Measurements from ENCODE around the gene TRIM28. TPM values are rescaled to one million over a fixed set of nuclear protein-coding genes. Genes with fewer than 3 reads are reported as not detected.
"Not testable (repeated sequence)": the region's sequence is repeated elsewhere in the genome, so short reads cannot be mapped to it uniquely, and the experiment has no call there.

TRIM28 gene
- 379 TPM for total RNA-seq
- polyA plus RNA-seq: 10 to 100 TPM; 34.5 to 52.4 (median 44.0) TPM

- DNase-seq (peak; percentile 98 to 100 (median 100)), ATAC-seq (ENCODE audit: low read depth in 2 of 2) (peak; percentile 90 to 91)
- H3K27ac Mint-ChIP-seq: peak within 1 kb of the TSS; percentile 99 to 100 (median 99)
- H3K4me3 ChIP-seq (ENCODE audit: low read depth, low read length): peak within 1 kb of the TSS; percentile 86
- H3K27ac ChIP-seq (ENCODE audit: insufficient read depth, low read length, poor library complexity, severe bottlenecking): peak within 1 kb of the TSS; percentile 95
- peaks cover 20% of the 10 kb centered on the region for H3K36me3 ChIP-seq (ENCODE audit: control insufficient read depth, insufficient read depth, low read length)
- H3K4me1 ChIP-seq (ENCODE audit: control insufficient read depth, insufficient read depth, low read length, poor library complexity, severe bottlenecking): peaks cover 34% of the 10 kb centered on the region
- peak within 1 kb of the TSS; percentile 94 to 98 (median 96) for H3K4me3 Mint-ChIP-seq
- H3K9me3 ChIP-seq (ENCODE audit: control insufficient read depth in 2 of 2, low read length in 2 of 2): no peaks in the 10 kb centered on the region
- H3K27me3 ChIP-seq (ENCODE audit: control insufficient read depth, insufficient read depth, low read length): peaks cover 2% of the 10 kb centered on the region
- H3K9me3 Mint-ChIP-seq: peaks cover 0 to 1% (median 0%) of the 10 kb centered on the region in 7 donors
- peaks cover 14% of the 10 kb centered on the region for H3K27me3 Mint-ChIP-seq
- peaks cover 17% of the 10 kb centered on the region for H3K36me3 Mint-ChIP-seq
- H3K4me1 Mint-ChIP-seq: peaks cover 0 to 48% (median 29%) of the 10 kb centered on the region in 4 donors
Measured at GRCh38 chr19:58543826-58544590, at the start of gene TRIM28. Gene TRIM28, plus strand, starts transcription at chr19:58544064. Its CDS starts 694 bp downstream, at chr19:58544758.

- H3K4me1 Mint-ChIP-seq: peaks cover 0 to 27% (median 10%) of the 10 kb centered on the region in 4 donors
- ATAC-seq (ENCODE audit: low read depth in 2 of 2) (no peak), DNase-seq (no peak)
- no peaks in the 10 kb centered on the region for H3K27me3 Mint-ChIP-seq
- H3K9me3 Mint-ChIP-seq: peaks cover 0 to 11% (median 3%) of the 10 kb centered on the region in 7 donors
- Histone ChIP-seq H3K27me3 (ENCODE audit: control insufficient read depth, insufficient read depth, low read length) (no peaks in the 10 kb centered on the region), H3K4me1 (ENCODE audit: control insufficient read depth, insufficient read depth, low read length, poor library complexity, severe bottlenecking) (peaks cover 21% of the 10 kb centered on the region), H3K9me3 (ENCODE audit: control insufficient read depth in 2 of 2, low read length in 2 of 2) (no peaks in the 10 kb centered on the region), H3K27ac (ENCODE audit: insufficient read depth, low read length, poor library complexity, severe bottlenecking) (no peak overlapping the region), H3K36me3 (ENCODE audit: control insufficient read depth, insufficient read depth, low read length) (no peaks in the 10 kb centered on the region), H3K4me3 (ENCODE audit: low read depth, low read length) (no peak overlapping the region)
- peak overlapping the region in 3 of 4 donors; percentile 57 to 86 (median 64) for H3K4me3 Mint-ChIP-seq
- H3K36me3 Mint-ChIP-seq: no peaks in the 10 kb centered on the region
- peak overlapping the region in 1 of 3 donors; percentile 65 for H3K27ac Mint-ChIP-seq
Measured at GRCh38 chr19:58497634-58498170, 46.2 kb upstream of the TRIM28 start.

GRCh38 chr19:58498316-58499020, 45.4 kb upstream of the TRIM28 start:
- peak overlapping the region; percentile 86 to 97 (median 95) for H3K4me3 Mint-ChIP-seq
- ATAC-seq (ENCODE audit: low read depth in 2 of 2) (no peak), DNase-seq (no peak)
- Histone ChIP-seq H3K36me3 (ENCODE audit: control insufficient read depth, insufficient read depth, low read length) (no peaks in the 10 kb centered on the region), H3K4me3 (ENCODE audit: low read depth, low read length) (peak overlapping the region; percentile 70), H3K4me1 (ENCODE audit: control insufficient read depth, insufficient read depth, low read length, poor library complexity, severe bottlenecking) (peaks cover 21% of the 10 kb centered on the region), H3K9me3 (ENCODE audit: control insufficient read depth in 2 of 2, low read length in 2 of 2) (no peaks in the 10 kb centered on the region), H3K27me3 (ENCODE audit: control insufficient read depth, insufficient read depth, low read length) (no peaks in the 10 kb centered on the region), H3K27ac (ENCODE audit: insufficient read depth, low read length, poor library complexity, severe bottlenecking) (peak overlapping the region; percentile 85)
- H3K27me3 Mint-ChIP-seq: no peaks in the 10 kb centered on the region
- peaks cover 0 to 11% (median 3%) of the 10 kb centered on the region in 7 donors for H3K9me3 Mint-ChIP-seq
- H3K36me3 Mint-ChIP-seq: no peaks in the 10 kb centered on the region
- peak overlapping the region in 2 of 3 donors; percentile 96 to 98 for H3K27ac Mint-ChIP-seq
- peaks cover 0 to 27% (median 10%) of the 10 kb centered on the region in 4 donors for H3K4me1 Mint-ChIP-seq

- Histone ChIP-seq H3K4me3 (ENCODE audit: low read depth, low read length) (peak overlapping the region; percentile 70), H3K4me1 (ENCODE audit: control insufficient read depth, insufficient read depth, low read length, poor library complexity, severe bottlenecking) (peaks cover 21% of the 10 kb centered on the region), H3K36me3 (ENCODE audit: control insufficient read depth, insufficient read depth, low read length) (no peaks in the 10 kb centered on the region), H3K27ac (ENCODE audit: insufficient read depth, low read length, poor library complexity, severe bottlenecking) (peak overlapping the region; percentile 85), H3K27me3 (ENCODE audit: control insufficient read depth, insufficient read depth, low read length) (no peaks in the 10 kb centered on the region), H3K9me3 (ENCODE audit: control insufficient read depth in 2 of 2, low read length in 2 of 2) (no peaks in the 10 kb centered on the region)
- peaks cover 0 to 27% (median 10%) of the 10 kb centered on the region in 4 donors for H3K4me1 Mint-ChIP-seq
- H3K27me3 Mint-ChIP-seq: no peaks in the 10 kb centered on the region
- peak; percentile 86 to 97 (median 91) for DNase-seq
- H3K4me3 Mint-ChIP-seq: peak overlapping the region; percentile 86 to 97 (median 95)
- peaks cover 0 to 11% (median 3%) of the 10 kb centered on the region in 7 donors for H3K9me3 Mint-ChIP-seq
- peak overlapping the region; percentile 95 to 98 (median 96) for H3K27ac Mint-ChIP-seq
- ATAC-seq (ENCODE audit: low read depth in 2 of 2): peak; percentile 91 to 92
- no peaks in the 10 kb centered on the region for H3K36me3 Mint-ChIP-seq
Measured at GRCh38 chr19:58499021-58499927, 44.6 kb upstream of the TRIM28 start.

- Mint-ChIP-seq H3K9me3 (peaks cover 0 to 11% (median 3%) of the 10 kb centered on the region in 7 donors), H3K27ac (peak overlapping the region in 2 of 3 donors; percentile 96 to 98), H3K4me3 (peak overlapping the region in 3 of 4 donors; percentile 33 to 86 (median 47)), H3K36me3 (no peaks in the 10 kb centered on the region), H3K4me1 (peaks cover 0 to 27% (median 10%) of the 10 kb centered on the region in 4 donors), H3K27me3 (no peaks in the 10 kb centered on the region)
- Histone ChIP-seq H3K9me3 (ENCODE audit: control insufficient read depth in 2 of 2, low read length in 2 of 2) (no peaks in the 10 kb centered on the region), H3K27me3 (ENCODE audit: control insufficient read depth, insufficient read depth, low read length) (no peaks in the 10 kb centered on the region), H3K36me3 (ENCODE audit: control insufficient read depth, insufficient read depth, low read length) (no peaks in the 10 kb centered on the region), H3K4me3 (ENCODE audit: low read depth, low read length) (no peak overlapping the region), H3K27ac (ENCODE audit: insufficient read depth, low read length, poor library complexity, severe bottlenecking) (peak overlapping the region; percentile 85), H3K4me1 (ENCODE audit: control insufficient read depth, insufficient read depth, low read length, poor library complexity, severe bottlenecking) (peaks cover 21% of the 10 kb centered on the region)
- ATAC-seq (ENCODE audit: low read depth in 2 of 2) (no peak), DNase-seq (no peak)
Measured at GRCh38 chr19:58500242-58500641, 43.6 kb upstream of the TRIM28 start.

- not testable (repeated sequence) for H3K27ac ChIP-seq (ENCODE audit: insufficient read depth, low read length, poor library complexity, severe bottlenecking); H3K27ac Mint-ChIP-seq; H3K36me3 Mint-ChIP-seq; H3K27me3 Mint-ChIP-seq; H3K4me3 ChIP-seq (ENCODE audit: low read depth, low read length); H3K4me1 Mint-ChIP-seq; H3K27me3 ChIP-seq (ENCODE audit: control insufficient read depth, insufficient read depth, low read length); H3K36me3 ChIP-seq (ENCODE audit: control insufficient read depth, insufficient read depth, low read length); H3K4me3 Mint-ChIP-seq; H3K4me1 ChIP-seq (ENCODE audit: control insufficient read depth, insufficient read depth, low read length, poor library complexity, severe bottlenecking); ATAC-seq (ENCODE audit: low read depth in 2 of 2); H3K9me3 ChIP-seq (ENCODE audit: control insufficient read depth in 2 of 2, low read length in 2 of 2); DNase-seq
- H3K9me3 Mint-ChIP-seq: peaks cover 0 to 11% (median 3%) of the 10 kb centered on the region in 7 donors
Measured at GRCh38 chr19:58507602-58508223, 36.2 kb upstream of the TRIM28 start.
